GM18951 (cell line): ENCODE data around the gene SPAG9.

Experiments
- POLR2A ChIP-seq: IDR thresholded peaks from 4 replicates; pipeline ENCODE4 v1.6.1; 2011; ENCODE audit warnings: mild to moderate bottlenecking; ENCODE audit not compliant: insufficient read length, insufficient read depth; ENCODE audit errors: extremely low read depth
- in situ Hi-C: fragments of 300-500 bp; cut with MboI; formaldehyde crosslinking; loops from one replicate; pipeline ENCODE4 v1.12.0; 2022; ENCODE audit warnings: low sequenced_read_pairs, mixed read lengths, inconsistent platforms; ENCODE audit not compliant: unreplicated experiment

SPAG9 gene

GRCh38 chr17:51029568-51030463 lies 90.9 kb downstream of the SPAG9 start:
- in situ Hi-C loops, result no loop called here
- TF ChIP-seq POLR2A, result no peak

- in situ Hi-C loops, result no loop called here
- TF ChIP-seq POLR2A, result no peak
Observed at GRCh38 chr17:51029142-51029541, 91.5 kb downstream of the SPAG9 start.

DNA sequence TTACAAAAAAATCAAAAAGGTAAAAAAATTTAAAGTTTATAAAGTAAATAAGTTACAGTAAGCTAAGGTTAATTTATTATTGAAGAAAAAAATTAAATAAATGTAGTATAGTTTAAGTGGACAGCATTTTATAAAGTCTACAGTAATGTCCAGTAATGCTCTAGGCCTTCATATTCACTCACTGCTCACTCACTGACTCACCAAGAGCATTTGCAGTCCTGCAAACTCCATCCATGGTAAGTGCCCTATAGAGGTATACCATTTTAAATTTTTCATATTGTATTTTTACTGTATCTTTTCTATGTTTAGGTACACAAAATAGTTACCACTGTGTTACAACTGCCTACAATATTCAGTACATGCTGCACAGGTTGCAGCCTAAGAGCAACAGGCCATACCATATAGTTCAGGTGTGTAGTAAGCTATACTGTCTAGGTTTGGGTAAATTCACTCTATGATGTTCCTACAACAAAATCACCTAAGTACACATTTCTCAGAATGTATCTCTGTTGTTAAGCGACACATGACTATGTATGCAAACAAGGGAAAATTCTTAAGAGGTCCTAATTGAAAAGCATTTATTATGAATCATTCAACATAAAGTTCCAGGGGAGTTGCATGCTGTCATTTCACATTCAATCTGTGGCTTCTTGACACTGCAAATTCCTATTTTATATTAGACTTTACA lies 92.3 kb downstream of the SPAG9 start:
- TF ChIP-seq POLR2A, result no peak
- in situ Hi-C loops, result no loop called here

DNA sequence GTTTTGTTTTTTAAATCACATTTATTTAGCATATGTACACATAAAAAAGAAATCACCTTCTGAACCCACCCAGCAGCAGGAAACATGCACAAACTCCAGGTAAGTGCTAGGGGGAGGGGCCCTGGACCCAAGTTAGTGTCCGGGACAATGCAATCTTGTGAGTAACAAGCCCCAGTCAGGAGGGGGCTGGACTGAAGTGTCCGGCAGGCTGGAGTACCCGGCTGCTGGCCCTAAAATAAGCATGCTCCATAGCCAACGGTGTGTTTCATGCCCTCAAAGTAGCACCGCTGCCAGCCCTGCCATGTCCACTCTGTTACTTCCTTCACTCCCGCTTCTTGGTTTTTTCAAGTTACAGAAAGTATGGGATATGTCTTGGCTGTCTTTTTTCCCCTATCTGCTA lies 102.1 kb downstream of the SPAG9 start:
- in situ Hi-C loops, result no loop called here
- no peak for TF ChIP-seq POLR2A

DNA sequence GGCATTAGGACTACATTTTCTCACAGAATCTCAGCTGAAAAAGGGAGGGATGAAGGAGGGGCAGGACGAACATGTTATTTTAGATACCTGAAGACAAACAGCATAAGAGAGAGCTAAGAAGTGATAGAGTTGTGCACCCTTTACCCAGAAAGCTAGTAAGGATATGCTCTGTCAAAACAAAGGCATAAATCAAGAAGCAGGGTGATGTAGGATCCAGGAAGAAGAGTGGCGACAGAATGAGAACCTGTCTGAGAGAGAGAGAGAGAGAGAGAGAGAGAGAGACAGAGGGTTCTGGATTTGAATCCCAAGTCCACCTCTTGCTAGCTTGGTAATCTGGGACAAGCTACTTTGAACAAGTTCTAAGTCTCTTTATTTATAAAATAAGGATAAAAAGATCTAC lies 103.4 kb downstream of the SPAG9 start:
- in situ Hi-C loops, result no loop called here
- TF ChIP-seq POLR2A, result no peak

GRCh38 chr17:51016099-51016498 lies 104.6 kb downstream of the SPAG9 start:
- in situ Hi-C loops, result no loop called here
- no peak for TF ChIP-seq POLR2A

- no peak for TF ChIP-seq POLR2A
- in situ Hi-C loops, result no loop called here
Observed at GRCh38 chr17:51015145-51015558, 105.5 kb downstream of the SPAG9 start.

- no peak for TF ChIP-seq POLR2A
- in situ Hi-C loops, result no loop called here
Observed at GRCh38 chr17:51014129-51014528, 106.5 kb downstream of the SPAG9 start.

GRCh38 chr17:51013322-51013721 lies 107.3 kb downstream of the SPAG9 start:
- in situ Hi-C loops, result no loop called here
- TF ChIP-seq POLR2A, result no peak

GRCh38 chr17:51012538-51012937 lies 108.1 kb downstream of the SPAG9 start:
- TF ChIP-seq POLR2A, result no peak
- in situ Hi-C loops, result no loop called here

DNA sequence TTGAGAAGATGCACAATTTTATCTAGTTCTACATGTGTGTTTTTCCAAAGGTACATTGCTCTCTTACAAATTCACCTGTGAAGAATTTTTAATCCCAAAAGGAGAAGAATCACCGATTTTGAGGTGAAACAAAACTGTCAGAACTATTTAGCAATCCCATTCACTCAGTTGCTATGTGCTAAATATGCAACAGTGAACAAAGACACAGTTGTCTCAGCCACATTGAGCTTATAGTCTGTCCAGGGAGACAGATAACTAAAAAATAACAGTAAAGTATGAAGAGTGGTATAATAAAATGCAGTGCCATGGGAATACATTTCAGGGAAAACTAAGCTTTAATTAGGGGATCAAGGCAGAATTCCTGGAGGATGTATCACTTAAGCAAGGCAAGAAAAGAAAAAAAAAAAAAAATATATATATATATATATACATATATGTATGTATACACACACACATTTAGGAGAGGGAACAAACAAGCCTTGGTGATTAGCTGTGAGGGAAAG lies 110.4 kb downstream of the SPAG9 start:
- TF ChIP-seq POLR2A, result no peak
- in situ Hi-C loops, result no loop called here

DNA sequence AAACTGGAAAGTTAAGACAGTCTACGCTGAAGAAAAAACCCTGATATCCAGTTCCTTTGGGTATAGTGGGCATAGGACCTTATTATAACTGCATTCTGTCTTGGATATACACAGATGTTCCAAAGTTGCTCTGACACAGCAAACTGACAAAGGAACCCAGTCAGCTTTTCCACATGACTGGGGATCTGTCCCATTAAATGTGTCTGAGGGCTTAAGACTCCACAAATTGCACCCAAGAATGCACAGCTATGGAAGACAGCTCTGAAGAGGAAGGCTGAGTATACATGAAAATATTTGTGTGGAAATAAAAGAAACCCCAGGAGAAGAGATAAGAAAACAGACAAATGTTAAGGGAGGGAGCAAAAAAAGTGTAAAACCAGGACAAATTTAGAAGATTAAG lies 114.1 kb downstream of the SPAG9 start:
- no peak for TF ChIP-seq POLR2A
- in situ Hi-C loops, result loop anchor here (5.0 kb wide), 1 partner anchor 56 kb away; no protein-coding TSS in a partner anchor

GRCh38 chr17:51005768-51006167 lies 114.9 kb downstream of the SPAG9 start:
- TF ChIP-seq POLR2A, result no peak
- in situ Hi-C loops, result loop anchor here (5.0 kb wide), 1 partner anchor 57 kb away; no protein-coding TSS in a partner anchor

DNA sequence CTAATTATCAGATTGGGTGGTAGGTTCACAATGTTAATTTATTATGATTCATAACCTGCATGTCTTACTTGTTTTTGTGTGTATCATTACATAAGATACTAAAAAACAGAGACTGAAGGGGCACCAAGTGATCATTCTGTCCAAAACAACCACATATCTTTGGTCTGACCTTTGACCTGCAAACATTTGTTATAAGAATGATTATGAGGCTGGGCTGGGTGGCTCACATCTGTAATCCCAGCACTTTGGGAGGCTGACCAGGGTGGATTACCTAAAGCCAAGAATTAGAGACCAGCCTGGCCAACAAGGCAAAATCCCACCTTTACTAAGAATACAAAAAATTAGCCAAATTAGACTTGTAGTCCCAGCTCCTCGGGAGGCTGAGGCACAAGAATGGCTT lies 116.4 kb downstream of the SPAG9 start:
- in situ Hi-C loops, result loop anchor here (5.0 kb wide), 1 partner anchor 138 kb away; no protein-coding TSS in a partner anchor
- TF ChIP-seq POLR2A, result no peak
